Progenitor cell of endocrine pancreas (in vitro differentiated cells): Measurements from ENCODE around the gene MANSC4. TPM values are rescaled to one million over a fixed set of nuclear protein-coding genes. Genes with fewer than 3 reads are reported as not detected.

Experiments used
- DNase-seq: peaks from one replicate; pipeline ENCODE4 v3.0.0; 2021; ENCODE audit warnings: low spot score; ENCODE audit not compliant: unreplicated experiment
- H3K27ac Mint-ChIP-seq: 2 replicates; pipeline ENCODE4 v1.8.0; 2021; ENCODE audit warnings: mild to moderate bottlenecking, moderate library complexity, mixed read lengths
- H3K27me3 Mint-ChIP-seq: 2 replicates; pipeline ENCODE4 v1.8.0; 2021; ENCODE audit warnings: mixed read lengths
- H3K36me3 Mint-ChIP-seq: 2 replicates; pipeline ENCODE4 v1.8.0; 2022; ENCODE audit warnings: mixed read lengths; ENCODE audit not compliant: insufficient read depth
- H3K4me1 Mint-ChIP-seq: 2 replicates; pipeline ENCODE4 v1.8.0; 2021; ENCODE audit warnings: low read depth, mixed read lengths
- H3K4me3 Mint-ChIP-seq: 2 replicates; pipeline ENCODE4 v1.8.0; 2021; ENCODE audit warnings: low read depth, mild to moderate bottlenecking, moderate library complexity, mixed read lengths
- H3K9me3 Mint-ChIP-seq: 2 replicates; pipeline ENCODE4 v1.8.0; 2021; ENCODE audit warnings: low read depth, mixed read lengths
- total RNA-seq: library from RNA; stranded (reverse); gene quantifications from 2 replicates; pipeline ENCODE4 v1.2.1, GENCODE V29; 2021
- TF ChIP-seq, protein P1 (sequence below): fragments of 200-600 bp; sonication (generic); IDR thresholded peaks from one replicate; pipeline ENCODE4 v1.5.0; 2021; ENCODE audit warnings: antibody characterized with exemption, mild to moderate bottlenecking; ENCODE audit not compliant: unreplicated experiment

MANSC4 gene
- total RNA-seq, 1 donor from 2014 or later, result 1.1 TPM

DNA sequence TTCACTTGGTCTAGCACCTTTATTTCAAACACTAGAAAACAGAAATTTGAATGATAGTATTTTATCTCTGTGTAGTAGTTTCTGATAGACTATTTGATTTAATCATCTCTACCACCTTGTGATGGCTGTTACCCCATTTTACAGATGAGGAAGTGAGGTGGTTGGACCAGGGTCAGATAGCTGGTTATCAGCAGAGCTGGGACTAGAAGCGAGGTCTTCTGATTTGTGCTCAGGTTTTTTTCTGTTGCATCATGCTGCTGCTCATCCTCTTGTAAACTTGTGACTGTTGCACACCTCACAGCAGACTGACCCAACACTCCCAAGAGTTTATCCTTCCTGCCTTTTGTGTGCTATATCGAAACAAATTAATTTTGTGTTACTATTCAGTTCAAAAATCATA is 10.1 kb upstream of the MANSC4 start:
- no peak overlapping the region for H3K27ac Mint-ChIP-seq
- no peaks in the 10 kb centered on the region for H3K9me3 Mint-ChIP-seq
- TF ChIP-seq, protein P1, sequence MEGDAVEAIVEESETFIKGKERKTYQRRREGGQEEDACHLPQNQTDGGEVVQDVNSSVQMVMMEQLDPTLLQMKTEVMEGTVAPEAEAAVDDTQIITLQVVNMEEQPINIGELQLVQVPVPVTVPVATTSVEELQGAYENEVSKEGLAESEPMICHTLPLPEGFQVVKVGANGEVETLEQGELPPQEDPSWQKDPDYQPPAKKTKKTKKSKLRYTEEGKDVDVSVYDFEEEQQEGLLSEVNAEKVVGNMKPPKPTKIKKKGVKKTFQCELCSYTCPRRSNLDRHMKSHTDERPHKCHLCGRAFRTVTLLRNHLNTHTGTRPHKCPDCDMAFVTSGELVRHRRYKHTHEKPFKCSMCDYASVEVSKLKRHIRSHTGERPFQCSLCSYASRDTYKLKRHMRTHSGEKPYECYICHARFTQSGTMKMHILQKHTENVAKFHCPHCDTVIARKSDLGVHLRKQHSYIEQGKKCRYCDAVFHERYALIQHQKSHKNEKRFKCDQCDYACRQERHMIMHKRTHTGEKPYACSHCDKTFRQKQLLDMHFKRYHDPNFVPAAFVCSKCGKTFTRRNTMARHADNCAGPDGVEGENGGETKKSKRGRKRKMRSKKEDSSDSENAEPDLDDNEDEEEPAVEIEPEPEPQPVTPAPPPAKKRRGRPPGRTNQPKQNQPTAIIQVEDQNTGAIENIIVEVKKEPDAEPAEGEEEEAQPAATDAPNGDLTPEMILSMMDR, result no peak
- no peaks in the 10 kb centered on the region for H3K27me3 Mint-ChIP-seq
- H3K4me3 Mint-ChIP-seq, result no peak overlapping the region
- H3K4me1 Mint-ChIP-seq, result peaks cover 10% of the 10 kb centered on the region
- DNase-seq, result no peak
- peaks cover 24% of the 10 kb centered on the region for H3K36me3 Mint-ChIP-seq

DNA sequence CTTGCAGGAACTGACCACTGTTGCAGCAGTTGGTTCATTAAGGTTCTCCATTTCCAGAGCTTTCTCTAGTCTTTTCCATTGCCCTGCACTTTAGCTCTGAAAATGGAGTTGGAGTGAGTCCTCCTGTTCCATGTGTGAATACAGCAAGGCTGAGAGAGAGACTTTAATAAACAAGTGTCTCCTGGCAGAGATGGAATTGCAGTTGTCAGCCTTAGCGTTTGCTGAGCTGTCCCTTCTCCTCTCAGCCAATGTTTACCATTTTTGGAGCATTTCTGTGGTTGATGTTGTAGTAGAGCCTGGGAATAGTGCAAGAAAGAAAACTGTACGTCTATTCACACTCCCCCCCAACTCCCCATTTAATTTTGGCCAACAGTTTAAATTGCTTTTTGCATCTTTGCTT is 7.5 kb upstream of the MANSC4 start:
- TF ChIP-seq, protein P1, result no peak
- no peak overlapping the region for H3K27ac Mint-ChIP-seq
- no peak overlapping the region for H3K4me3 Mint-ChIP-seq
- H3K4me1 Mint-ChIP-seq, result peaks cover 8% of the 10 kb centered on the region
- DNase-seq, result no peak
- peaks cover 31% of the 10 kb centered on the region for H3K36me3 Mint-ChIP-seq
- H3K27me3 Mint-ChIP-seq, result no peaks in the 10 kb centered on the region
- H3K9me3 Mint-ChIP-seq, result no peaks in the 10 kb centered on the region

DNA sequence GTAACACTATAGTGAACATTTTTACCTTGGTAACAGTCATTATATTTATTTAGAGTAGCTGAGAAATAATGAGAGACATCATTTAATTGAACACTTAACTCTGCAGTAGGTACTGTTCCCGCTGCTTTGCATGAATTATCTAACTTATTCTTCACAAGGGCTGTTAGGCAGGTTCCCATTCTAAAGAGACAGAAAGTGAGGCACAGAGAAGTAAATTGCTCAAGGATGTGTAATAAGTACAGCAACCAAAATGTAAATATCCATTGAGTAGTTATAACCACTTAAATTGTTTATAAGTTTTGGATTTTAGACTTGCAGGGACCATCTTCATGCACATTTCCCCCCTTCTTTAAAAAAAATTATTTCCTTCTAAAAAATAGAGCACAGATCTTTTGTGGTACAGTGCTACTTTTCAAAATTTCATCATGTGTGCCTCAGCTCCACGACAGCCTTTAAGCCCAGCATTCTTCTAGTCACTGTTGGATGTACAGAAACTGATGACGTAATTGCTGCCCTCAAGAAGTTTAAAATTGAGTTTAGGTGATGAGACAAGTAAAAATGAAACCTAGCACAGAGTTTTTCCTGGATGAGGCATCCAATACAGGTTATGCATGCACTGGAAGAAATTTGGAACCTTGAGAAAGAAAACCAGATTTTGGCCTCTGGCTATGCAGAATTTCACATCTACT is 6.0 kb upstream of the MANSC4 start:
- no peak for DNase-seq
- Mint-ChIP-seq H3K9me3 (no peaks in the 10 kb centered on the region), H3K4me1 (peaks cover 19% of the 10 kb centered on the region), H3K27me3 (no peaks in the 10 kb centered on the region), H3K36me3 (peaks cover 27% of the 10 kb centered on the region), H3K27ac (no peak overlapping the region), H3K4me3 (no peak overlapping the region)
- TF ChIP-seq, protein P1, result no peak

DNA sequence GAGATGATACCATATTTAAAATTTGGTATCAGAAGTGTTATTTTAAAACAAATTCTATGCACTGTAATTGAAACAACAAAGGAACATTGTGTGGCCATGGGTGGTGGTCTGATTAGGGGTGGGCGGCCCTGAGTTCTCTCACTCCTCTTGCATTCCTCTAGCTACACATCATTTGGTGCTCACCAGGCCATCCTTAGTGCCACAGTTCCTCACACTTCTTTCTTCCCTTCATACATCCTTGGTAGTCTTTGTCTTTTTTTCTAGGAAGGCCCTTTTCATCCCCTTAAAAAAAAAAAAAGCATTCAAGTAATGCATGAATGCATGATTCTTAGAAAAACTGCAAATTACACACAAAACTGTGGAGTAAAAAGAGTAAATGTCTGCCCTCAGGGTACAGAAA is 2.4 kb upstream of the MANSC4 start:
- Mint-ChIP-seq H3K4me1 (peaks cover 23% of the 10 kb centered on the region), H3K27ac (no peak overlapping the region)

DNA sequence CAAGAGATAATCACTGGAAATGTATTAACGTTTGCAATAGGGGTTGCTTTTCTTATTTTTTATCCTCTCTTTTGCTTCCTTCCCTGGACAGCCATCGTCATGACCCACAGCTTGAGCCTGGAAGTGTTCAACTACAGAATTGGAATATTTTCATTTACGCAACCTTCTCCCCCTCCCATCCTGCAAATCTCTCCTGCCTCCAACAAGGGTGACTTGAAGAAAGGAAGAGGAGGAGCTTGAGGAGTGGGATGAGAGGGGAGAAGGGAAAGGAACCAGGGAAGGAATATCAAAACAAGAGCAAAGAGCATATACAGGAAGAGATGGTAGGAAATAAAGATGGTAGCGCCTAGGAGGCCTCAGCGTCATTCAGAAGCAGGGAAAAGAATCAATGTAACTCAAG is 1.6 kb upstream of the MANSC4 start:
- TF ChIP-seq, protein P1, result no peak
- DNase-seq, result no peak
- Mint-ChIP-seq H3K36me3 (peaks cover 24% of the 10 kb centered on the region), H3K27ac (peak overlapping the region; percentile 94), H3K27me3 (no peaks in the 10 kb centered on the region), H3K9me3 (no peaks in the 10 kb centered on the region), H3K4me3 (peak overlapping the region; percentile 80), H3K4me1 (peaks cover 23% of the 10 kb centered on the region)

More for the DNA sequence above, 2.4 kb upstream of the MANSC4 start:
- DNase-seq, result no peak
- Mint-ChIP-seq H3K4me3 (peak overlapping the region; percentile 58), H3K27me3 (no peaks in the 10 kb centered on the region), H3K9me3 (no peaks in the 10 kb centered on the region), H3K36me3 (peaks cover 24% of the 10 kb centered on the region)
- TF ChIP-seq, protein P1, result no peak
